ENCODE data around the gene DOCK4. TPM values are rescaled to one million over a fixed set of nuclear protein-coding genes. Genes with fewer than 3 reads are reported as not detected.

The DOCK4 gene
- total and polyA plus RNA-seq, 10 of the 15 experiments (the other 5 are each of a cell fraction or from before 2014, with no cell fraction given), result 0.03 to 0.73 (median 0.38) TPM

- TF ChIP-seq ZZZ3 (IDR thresholded peaks at IDR 0.05; ENCODE audit: control insufficient read depth, insufficient read length, low read depth) (no peak), MEF2B (IDR thresholded peaks at IDR 0.05; ENCODE audit: partially characterized antibody, poor library complexity, severe bottlenecking) (no peak), SRF (IDR thresholded peaks at IDR 0.05; ENCODE audit: low read depth in 2 of 2, low read length in 2 of 2) (no peak), ZNF622 (IDR thresholded peaks at IDR 0.05) (no peak), ZSCAN29 (IDR thresholded peaks at IDR 0.05) (no peak), HCFC1 (IDR thresholded peaks at IDR 0.05; ENCODE audit: low read length) (no peak)
These were observed 16.5 kb downstream of the DOCK4 start (continued) for GRCh38 chr7:112189691-112190090.

GRCh38 chr7:112188257-112188656 lies 17.9 kb downstream of the DOCK4 start:
- no TSS peak for BruUV-seq (replicated peaks)

More at GRCh38 chr7:112188257-112188656, 17.9 kb downstream of the DOCK4 start:
- Histone ChIP-seq H3K4me2 (ENCODE audit: control insufficient read depth, insufficient read depth) (no peak overlapping the region), H4K20me1 (ENCODE audit: control insufficient read depth, insufficient read depth) (no peaks in the 10 kb centered on the region), H3K4me1 (ENCODE audit: control insufficient read depth, insufficient read depth, low read length) (no peaks in the 10 kb centered on the region), H3K27me3 (replicated peaks in 1 of 2; ENCODE audit: control insufficient read depth in 2 of 2, insufficient read depth in 2 of 2, low read length in 1 of 2) (no peaks in the 10 kb centered on the region; a peak in 1 of 4 replicates), H2AFZ (ENCODE audit: control insufficient read depth, low read depth, low read length) (no peak overlapping the region), H3K9ac (ENCODE audit: control insufficient read depth, insufficient read depth, low read length) (no peak overlapping the region), H3K27ac (ENCODE audit: control insufficient read depth, insufficient read depth) (no peak overlapping the region), H3K4me3 (no peak overlapping the region), H3K79me2 (ENCODE audit: control insufficient read depth, insufficient read depth, low read length) (no peaks in the 10 kb centered on the region), H3K9me3 (replicated peaks; ENCODE audit: control insufficient read depth, insufficient read depth, low read length) (no peaks in the 10 kb centered on the region), H3K36me3 (ENCODE audit: control insufficient read depth in 2 of 2, insufficient read depth in 2 of 2, low read length in 1 of 2) (no peaks in the 10 kb centered on the region)
- no peak for FAIRE-seq
- intact Hi-C loops (cut with micrococcal nuclease; ENCODE audit: unreplicated experiment) (no loop called here), in situ Hi-C loops (cut with MboI) (no loop called here)
- ChIA-PET SMC1A (ENCODE audit: uncharacterized antibody, unreplicated experiment) (interaction anchor here (0.6 to 0.9 kb wide), 2 partner anchors 17 to 30 kb away, joined by 3 read pairs; no protein-coding TSS in a partner anchor), POLR2A (no interaction called here), CTCF (no interaction called here), RAD21 (ENCODE audit: unreplicated experiment) (no interaction called here)
- WGBS (ENCODE audit: insufficient coverage, insufficient replicate concordance, low lambda C conversion rate, missing lambda C conversion rate), result 92% methylated on average over 3 of the region's 3 CpGs
- DNase-seq (ENCODE audit: low read depth, low spot score), result no peak
- no peak for ATAC-seq
- TF ChIP-seq FOS (IDR thresholded peaks at IDR 0.05; ENCODE audit: borderline replicate concordance, extremely low read depth, insufficient read length), result no peak
- no peak for TF ChIP-seq PRDM15 (CRISPR knock-in tag; IDR thresholded peaks at IDR 0.05)
- no peak for TF ChIP-seq CTCF (IDR thresholded peaks at IDR 0.05 in 2 of 3, conservative IDR thresholded peaks at IDR 0.05 in 1 of 3; ENCODE audit: control insufficient read depth in 2 of 3, extremely low read depth in 1 of 3, insufficient read depth in 1 of 3, low read depth in 3 of 3, low read length in 3 of 3)
- no peak for TF ChIP-seq ATF2 (IDR thresholded peaks at IDR 0.05; ENCODE audit: low read length)
- TF ChIP-seq USF2 (IDR thresholded peaks at IDR 0.05; ENCODE audit: borderline replicate concordance, low read depth, low read length), result no peak
- TF ChIP-seq ZNF24 (IDR thresholded peaks at IDR 0.05), result no peak
